ENCODE measurements around the gene ITPR1.

ITPR1 gene

GRCh38 chr3:4718179-4718736 is 225.1 kb downstream of the ITPR1 start:
- DNase-seq (ENCODE audit: low read depth in 2 of 2): no peak

- no peak for DNase-seq (ENCODE audit: low read depth in 2 of 2)
These were observed 225.9 kb downstream of the ITPR1 start for GRCh38 chr3:4719046-4719501.

GRCh38 chr3:4720316-4721075 is 227.3 kb downstream of the ITPR1 start:
- DNase-seq (ENCODE audit: low read depth in 2 of 2): no peak

- no peak for DNase-seq (ENCODE audit: low read depth in 2 of 2)
These were observed 228.4 kb downstream of the ITPR1 start for GRCh38 chr3:4721511-4721911.

- DNase-seq (ENCODE audit: low read depth in 2 of 2): no peak
These were observed 229.0 kb downstream of the ITPR1 start for GRCh38 chr3:4722103-4722502.

- no peak for DNase-seq (ENCODE audit: low read depth in 2 of 2)
These were observed 231.0 kb downstream of the ITPR1 start for GRCh38 chr3:4724051-4724629.

GRCh38 chr3:4726549-4726948 is 233.4 kb downstream of the ITPR1 start:
- DNase-seq (ENCODE audit: low read depth in 2 of 2): no peak

- no peak for DNase-seq (ENCODE audit: low read depth in 2 of 2)
These were observed 236.2 kb downstream of the ITPR1 start for GRCh38 chr3:4729061-4729973.

GRCh38 chr3:4730719-4731118 is 237.6 kb downstream of the ITPR1 start:
- no peak for DNase-seq (ENCODE audit: low read depth in 2 of 2)

- no peak for DNase-seq (ENCODE audit: low read depth in 2 of 2)
These were observed 238.5 kb downstream of the ITPR1 start for GRCh38 chr3:4731543-4732111.

- no peak for DNase-seq (ENCODE audit: low read depth in 2 of 2)
These were observed 239.8 kb downstream of the ITPR1 start for GRCh38 chr3:4732925-4733324.

- DNase-seq (ENCODE audit: low read depth in 2 of 2): no peak
These were observed 241.3 kb downstream of the ITPR1 start for GRCh38 chr3:4734454-4734853.

- no peak for DNase-seq (ENCODE audit: low read depth in 2 of 2)
These were observed 242.1 kb downstream of the ITPR1 start for GRCh38 chr3:4735243-4735642.

GRCh38 chr3:4736284-4736861 is 243.2 kb downstream of the ITPR1 start:
- no peak for DNase-seq (ENCODE audit: low read depth in 2 of 2)

GRCh38 chr3:4738737-4739274 is 245.7 kb downstream of the ITPR1 start:
- no peak for DNase-seq (ENCODE audit: low read depth in 2 of 2)

- DNase-seq (ENCODE audit: low read depth in 2 of 2): no peak
These were observed 246.4 kb downstream of the ITPR1 start for GRCh38 chr3:4739289-4740236.

- no peak for DNase-seq (ENCODE audit: low read depth in 2 of 2)
These were observed 247.4 kb downstream of the ITPR1 start for GRCh38 chr3:4740397-4741105.

GRCh38 chr3:4741106-4741403 is 247.9 kb downstream of the ITPR1 start:
- no peak for DNase-seq (ENCODE audit: low read depth in 2 of 2)

Measured in stimulated activated CD4-positive, alpha-beta T cell treated with anti-CD3 and anti-CD28 coated beads, Interleukin-1b, Interleukin-23, amount 100 ng/mL, for 1 hour (primary cell).